GM19035 (cell line): ENCODE data around the gene CBLN4.

Experiments
- ATAC-seq: cut with Tn5 transposase; IDR thresholded peaks from one replicate; pipeline ENCODE4 v1.9.1; 2021; ENCODE audit not compliant: unreplicated experiment

The CBLN4 gene

DNA sequence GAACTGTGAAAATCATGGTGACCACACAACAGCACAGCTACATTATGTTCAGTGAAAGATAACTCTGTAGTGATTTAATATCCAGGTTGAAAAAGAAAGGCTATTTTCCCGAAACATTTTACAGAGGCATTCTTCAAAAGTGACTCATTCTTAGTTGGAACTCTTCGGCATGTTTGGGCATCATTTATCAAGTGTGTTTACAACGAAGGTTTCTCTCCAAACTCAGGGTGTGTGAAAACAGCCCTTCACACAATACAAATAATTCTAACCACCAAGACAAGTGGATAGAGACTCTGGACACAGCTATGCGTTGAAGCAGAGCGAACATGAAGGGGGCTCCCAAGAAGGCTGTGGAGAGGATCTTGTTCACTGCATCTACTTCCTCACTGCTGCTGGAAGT is 57.6 kb downstream of the CBLN4 start:
- ATAC-seq = no peak
